Lower leg skin (tissue), 3 donors: ENCODE data around the gene NAPB.

Source experiments
- POLR2A ChIP-seq, 2 donors: fragments of 450-650 bp; IDR thresholded peaks; one replicate each; pipeline ENCODE4 v1.6.1; 2016 to 2017; ENCODE audit warnings: antibody characterized with exemption in 2 of 2, mild to moderate bottlenecking in 1 of 2, moderate library complexity in 1 of 2
- TF ChIP-seq, protein P1 (sequence below), 3 donors: fragments of 450-650 bp; IDR thresholded peaks; one replicate each; pipeline ENCODE4 v1.5.1; 2016; ENCODE audit warnings: antibody characterized with exemption in 3 of 3, mild to moderate bottlenecking in 3 of 3, moderate library complexity in 2 of 3

- TF ChIP-seq, protein P1, sequence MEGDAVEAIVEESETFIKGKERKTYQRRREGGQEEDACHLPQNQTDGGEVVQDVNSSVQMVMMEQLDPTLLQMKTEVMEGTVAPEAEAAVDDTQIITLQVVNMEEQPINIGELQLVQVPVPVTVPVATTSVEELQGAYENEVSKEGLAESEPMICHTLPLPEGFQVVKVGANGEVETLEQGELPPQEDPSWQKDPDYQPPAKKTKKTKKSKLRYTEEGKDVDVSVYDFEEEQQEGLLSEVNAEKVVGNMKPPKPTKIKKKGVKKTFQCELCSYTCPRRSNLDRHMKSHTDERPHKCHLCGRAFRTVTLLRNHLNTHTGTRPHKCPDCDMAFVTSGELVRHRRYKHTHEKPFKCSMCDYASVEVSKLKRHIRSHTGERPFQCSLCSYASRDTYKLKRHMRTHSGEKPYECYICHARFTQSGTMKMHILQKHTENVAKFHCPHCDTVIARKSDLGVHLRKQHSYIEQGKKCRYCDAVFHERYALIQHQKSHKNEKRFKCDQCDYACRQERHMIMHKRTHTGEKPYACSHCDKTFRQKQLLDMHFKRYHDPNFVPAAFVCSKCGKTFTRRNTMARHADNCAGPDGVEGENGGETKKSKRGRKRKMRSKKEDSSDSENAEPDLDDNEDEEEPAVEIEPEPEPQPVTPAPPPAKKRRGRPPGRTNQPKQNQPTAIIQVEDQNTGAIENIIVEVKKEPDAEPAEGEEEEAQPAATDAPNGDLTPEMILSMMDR (IDR thresholded peaks at IDR 0.05), result no peak
- no peak for TF ChIP-seq POLR2A (IDR thresholded peaks at IDR 0.05)
Observed at GRCh38 chr20:23346002-23346401, 75.3 kb downstream of the NAPB start.
